Non-pigmented ciliary epithelial cell (primary cell): ENCODE measurements around the gene DNAJA3.

Experiments
- DNase-seq: peaks from one replicate; pipeline ENCODE4 v3.0.0-alpha.2; 2010; ENCODE audit warnings: low read depth

DNAJA3 gene

GRCh38 chr16:4475880-4476788 lies 50.5 kb downstream of the DNAJA3 start, which contains the start of gene HMOX2:
TSS of gene HMOX2 (plus strand) at chr16:4476398. CDS start at chr16:4505525, 29,127 bp downstream.
- no peak for DNase-seq

GRCh38 chr16:4477966-4478365 lies 52.3 kb downstream of the DNAJA3 start:
- no peak for DNase-seq

GRCh38 chr16:4481526-4481925 lies 55.9 kb downstream of the DNAJA3 start:
- no peak for DNase-seq

DNA sequence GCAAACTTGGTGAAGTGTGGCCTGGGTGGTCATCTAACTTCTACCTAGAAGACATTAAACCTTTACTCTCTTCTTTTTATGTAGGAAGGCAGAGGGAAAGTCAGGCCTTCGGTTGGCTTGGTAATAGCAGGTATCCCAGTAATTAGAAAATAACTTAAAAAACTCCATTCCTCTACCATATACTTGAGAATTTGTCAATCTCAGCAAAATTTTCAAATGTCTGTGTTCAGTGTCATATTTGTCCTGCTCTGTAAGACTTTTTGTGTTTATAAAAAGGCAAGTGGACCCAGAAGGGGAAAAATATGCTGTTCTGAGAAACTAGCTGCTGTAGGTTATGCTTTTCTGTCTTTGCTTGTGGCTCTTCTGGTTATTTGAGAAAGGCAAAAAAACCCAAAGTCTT lies 56.3 kb downstream of the DNAJA3 start:
- DNase-seq: no peak

- DNase-seq: no peak
Observed at GRCh38 chr16:4486126-4486893, 60.6 kb downstream of the DNAJA3 start.

GRCh38 chr16:4487955-4488498 lies 62.4 kb downstream of the DNAJA3 start:
- DNase-seq: no peak

DNA sequence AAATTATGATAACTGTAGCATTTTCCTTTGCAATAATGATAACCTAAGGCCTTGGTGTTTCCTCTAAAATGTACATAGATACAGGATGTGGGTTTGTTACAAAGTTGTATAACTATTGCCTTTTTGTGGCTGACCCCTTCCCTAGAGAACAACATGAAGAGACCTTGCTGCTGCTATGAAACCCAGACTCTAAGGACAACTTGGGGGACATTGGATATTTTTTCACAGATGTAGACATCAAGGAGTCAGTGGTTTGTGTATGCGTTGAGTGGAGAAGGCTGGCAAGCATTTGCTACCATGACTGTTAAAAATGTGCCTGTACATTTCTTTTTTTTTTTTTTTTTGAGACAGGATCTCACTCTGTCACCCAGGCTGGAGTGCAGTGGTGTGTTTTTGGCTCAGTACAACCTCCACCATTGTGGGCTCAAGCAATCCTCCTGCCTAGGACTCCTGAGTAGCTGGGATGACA lies 62.9 kb downstream of the DNAJA3 start:
- DNase-seq: no peak

DNA sequence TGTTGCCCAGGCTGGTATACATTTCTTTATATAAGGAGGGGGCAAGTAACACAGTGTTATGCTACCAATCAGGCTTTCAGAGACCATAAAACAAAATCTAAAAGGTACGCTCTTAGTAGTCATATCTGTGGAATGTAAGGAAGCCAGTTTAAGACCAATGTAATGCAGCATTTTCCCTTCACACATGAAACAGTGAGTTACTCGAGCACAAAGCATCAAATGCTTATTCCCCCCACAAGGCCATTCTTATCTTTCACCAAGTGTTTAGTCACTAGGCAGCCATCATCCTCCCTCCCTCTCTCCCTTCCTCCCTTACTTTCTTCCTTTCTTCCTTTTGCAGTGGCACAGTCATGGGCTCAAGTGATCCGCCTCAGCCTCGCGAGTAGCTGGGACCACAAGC lies 63.4 kb downstream of the DNAJA3 start:
- peak; percentile 76 for DNase-seq

DNA sequence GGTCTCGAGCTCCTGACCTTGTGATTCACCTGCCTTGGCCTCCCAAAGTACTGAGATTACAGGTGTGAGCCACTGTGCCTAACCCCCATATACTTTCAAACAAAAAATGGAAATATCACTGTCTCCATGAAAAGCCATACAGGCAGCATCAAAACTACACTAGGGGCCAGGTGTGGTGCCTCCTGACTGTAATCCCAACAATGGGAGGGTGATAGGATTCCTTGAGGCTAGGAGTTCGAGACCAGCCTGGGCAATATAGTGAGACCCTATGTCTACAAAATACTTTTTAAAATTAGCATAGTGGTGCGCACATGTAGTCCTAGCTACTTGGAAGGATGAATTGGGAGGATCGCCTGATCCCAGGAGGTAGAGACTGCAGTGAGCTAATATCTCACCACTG lies 66.2 kb downstream of the DNAJA3 start:
- no peak for DNase-seq

GRCh38 chr16:4494746-4495490 lies 69.2 kb downstream of the DNAJA3 start:
- DNase-seq: no peak

DNA sequence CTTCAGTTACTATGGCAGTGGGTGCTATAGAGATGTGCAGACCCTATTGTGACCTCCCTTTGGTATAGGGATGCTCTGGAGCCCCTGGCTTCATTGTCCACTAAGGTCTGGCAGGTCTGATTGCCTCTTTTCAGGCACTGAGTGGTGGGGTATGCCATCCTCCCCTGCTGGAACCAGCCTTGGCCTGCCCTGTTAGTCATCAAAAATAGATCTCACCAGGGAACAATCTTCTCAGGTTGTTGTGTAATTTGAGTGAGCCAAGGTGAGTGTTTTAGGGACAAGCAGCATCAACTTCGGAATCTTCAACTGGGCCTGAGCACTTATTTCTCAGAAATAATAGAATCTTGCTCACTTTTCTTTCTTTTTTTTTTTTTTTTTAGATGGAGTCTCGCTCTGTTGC lies 70.1 kb downstream of the DNAJA3 start:
- DNase-seq: no peak

DNA sequence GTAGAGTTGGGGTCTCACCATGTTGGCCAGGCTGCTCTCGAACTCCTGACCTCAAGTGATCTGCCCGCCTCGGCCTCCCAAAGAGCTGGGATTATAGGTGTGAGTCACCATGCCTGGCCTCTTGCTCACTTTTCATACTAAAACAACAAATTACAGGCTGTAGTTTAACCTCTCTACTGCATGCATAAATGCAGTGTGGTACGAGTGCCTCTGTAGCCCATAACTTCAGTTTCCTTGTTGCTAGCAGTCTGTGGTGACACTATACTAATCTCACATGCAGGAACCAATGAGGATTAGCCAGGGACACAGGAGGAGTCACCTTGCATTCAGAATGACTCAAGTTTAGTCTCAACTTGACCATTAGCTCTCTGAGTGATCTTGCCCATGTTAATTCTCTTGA lies 70.6 kb downstream of the DNAJA3 start:
- DNase-seq: no peak

GRCh38 chr16:4498546-4499195 lies 73.0 kb downstream of the DNAJA3 start:
- DNase-seq: no peak

DNA sequence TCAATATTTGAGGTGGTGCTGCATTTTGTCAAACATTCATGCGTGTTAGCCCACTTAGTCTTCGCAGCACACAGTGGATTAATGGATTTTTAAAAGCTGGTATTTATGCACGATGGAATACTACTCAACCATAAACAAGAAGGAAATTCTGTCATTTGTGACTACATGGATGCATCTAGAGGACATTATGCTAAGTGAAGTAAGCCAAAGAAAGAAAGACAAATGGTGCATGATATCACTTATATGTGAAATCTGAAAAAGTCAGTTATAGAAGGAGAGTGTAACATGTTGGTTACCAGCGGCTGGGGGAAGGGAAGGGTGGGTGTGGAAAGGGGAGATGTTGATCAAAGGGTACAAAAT lies 73.5 kb downstream of the DNAJA3 start:
- DNase-seq: no peak

- DNase-seq: peak; percentile 65
Observed at GRCh38 chr16:4500272-4500671, 74.6 kb downstream of the DNAJA3 start.

GRCh38 chr16:4501071-4501478 lies 75.4 kb downstream of the DNAJA3 start:
- DNase-seq: no peak

GRCh38 chr16:4505356-4506147 lies 79.9 kb downstream of the DNAJA3 start:
- DNase-seq: no peak
